Keratinocyte (primary cell): ENCODE results near the gene KRT78. TPM values are rescaled to one million over a fixed set of nuclear protein-coding genes. Genes with fewer than 3 reads are reported as not detected.

Source experiments
- DNase-seq: peaks from one replicate; pipeline ENCODE4 v3.0.0-alpha.2; 2011; ENCODE audit warnings: low read depth, missing footprints, low spot score
- FAIRE-seq: peaks from 2 replicates; lab custom pipeline; 2011; peaks lifted over from hg19 to GRCh38; lab: Jason Lieb, UNC
- H2AFZ ChIP-seq: 2 replicates; pipeline ENCODE4 v1.6.0; 2012; ENCODE audit warnings: low read length, control low read depth, inconsistent platforms; ENCODE audit not compliant: control insufficient read depth
- H3K27ac ChIP-seq: 2 replicates; pipeline ENCODE4 v1.5.1; 2011; ENCODE audit warnings: low read length; ENCODE audit not compliant: control insufficient read depth, insufficient read depth
- H3K27me3 ChIP-seq: 3 replicates; pipeline ENCODE4 v1.6.0; 2011; ENCODE audit warnings: low read length; ENCODE audit not compliant: control insufficient read depth, insufficient read depth; ENCODE audit errors: extremely low read depth
- H3K36me3 ChIP-seq, 2 experiments: 2 replicates in 1 of 2; 3 replicates in 1 of 2; pipeline ENCODE4 v1.5.1; 2011; ENCODE audit warnings: low read length in 2 of 2, mild to moderate bottlenecking in 1 of 2; ENCODE audit not compliant: control insufficient read depth in 2 of 2, insufficient read depth in 2 of 2; ENCODE audit errors: extremely low read depth in 1 of 2
- H3K4me1 ChIP-seq: 3 replicates; pipeline ENCODE4 v1.5.1; 2011; ENCODE audit warnings: low read length; ENCODE audit not compliant: control insufficient read depth, insufficient read depth; ENCODE audit errors: extremely low read depth
- H3K4me2 ChIP-seq: 3 replicates; pipeline ENCODE4 v1.6.0; 2011; ENCODE audit warnings: low read depth, low read length; ENCODE audit not compliant: control insufficient read depth, insufficient read depth; ENCODE audit errors: extremely low read depth
- H3K4me3 ChIP-seq, 3 experiments: fragments of 200-600 bp in 1 of 3; sonication (generic) in 1 of 3; 2 replicates in 2 of 3; 3 replicates in 1 of 3; pipeline ENCODE4 v1.5.1; 2011 to 2016; ENCODE audit warnings: low read length in 3 of 3, mild to moderate bottlenecking in 3 of 3, control low read depth in 2 of 3, inconsistent platforms in 1 of 3, low read depth in 1 of 3, mixed read lengths in 1 of 3, mixed run types in 1 of 3, moderate library complexity in 1 of 3; ENCODE audit not compliant: control insufficient read depth in 2 of 3, insufficient read depth in 2 of 3; ENCODE audit errors: extremely low read depth in 1 of 3
- H3K79me2 ChIP-seq: 2 replicates; pipeline ENCODE4 v1.6.0; 2012; ENCODE audit warnings: low read length; ENCODE audit not compliant: control insufficient read depth, insufficient read depth
- H3K9ac ChIP-seq: 3 replicates; pipeline ENCODE4 v1.6.0; 2011; ENCODE audit warnings: low read length; ENCODE audit not compliant: control insufficient read depth, insufficient read depth; ENCODE audit errors: extremely low read depth
- H3K9me1 ChIP-seq: 3 replicates; pipeline ENCODE4 v1.6.0; 2011; ENCODE audit warnings: low read length; ENCODE audit not compliant: control insufficient read depth, insufficient read depth; ENCODE audit errors: extremely low read depth
- H3K9me3 ChIP-seq: 2 replicates; pipeline ENCODE4 v1.5.1; 2012; ENCODE audit warnings: low read depth, low read length; ENCODE audit not compliant: control insufficient read depth
- H4K20me1 ChIP-seq: 3 replicates; pipeline ENCODE4 v1.6.0; 2011; ENCODE audit warnings: low read length; ENCODE audit not compliant: control insufficient read depth, insufficient read depth; ENCODE audit errors: extremely low read depth
- CTCF ChIP-seq, 3 experiments: IDR thresholded peaks in 1 of 3; conservative IDR thresholded peaks in 1 of 3; optimal IDR thresholded peaks in 1 of 3; 2 replicates in 2 of 3; 3 replicates in 1 of 3; pipeline versions ENCODE3 to v1.5.1; 2011; ENCODE audit warnings: low read length in 3 of 3, mild to moderate bottlenecking in 3 of 3, moderate library complexity in 2 of 3, control low read depth in 1 of 3, inconsistent platforms in 1 of 3; ENCODE audit not compliant: insufficient read depth in 2 of 3; ENCODE audit errors: extremely low read depth in 1 of 3
- EZH2 ChIP-seq: IDR thresholded peaks from one replicate; pipeline ENCODE4 v1.6.1; 2012; ENCODE audit warnings: inconsistent platforms, mild to moderate bottlenecking, low read length, moderate library complexity
- dilution Hi-C: fragments of 300-500 bp; cut with MboI; formaldehyde crosslinking; loops from one replicate; pipeline ENCODE4 v1.7.0; 2020; ENCODE audit warnings: low sequenced_read_pairs; ENCODE audit not compliant: extremely low pct_ligation_motif_present
- polyA plus RNA-seq, 5 experiments: library from polyadenylated mRNA; depleted of rRNA in 3 of 5; stranded (reverse) in 3 of 5; stranded (forward) in 1 of 5; unstranded in 1 of 5; fragments of >200 nt; gene quantifications; 1 replicate in 1 of 5; 2 replicates in 3 of 5; 3 replicates in 1 of 5; pipeline versions ENCODE4 v1.2.1 to v1.2.3, GENCODE V29; 2011 to 2012; ENCODE audit warnings: missing spikeins in 2 of 5, low read depth in 1 of 5, low replicate concordance in 1 of 5

KRT78 gene
- polyA plus RNA-seq, 1 donor (not counting 4 experiments of a cell fraction or from before 2014, with no cell fraction given), result 0.96 TPM

GRCh38 chr12:52829986-52830770 is 18.6 kb downstream of the KRT78 start:
- no peaks in the 10 kb centered on the region for H4K20me1 ChIP-seq
- dilution Hi-C loops, result no loop called here
- H2AFZ ChIP-seq, result no peak overlapping the region
- H3K9ac ChIP-seq, result no peak overlapping the region
- no peaks in the 10 kb centered on the region for H3K9me1 ChIP-seq
- no peak overlapping the region for H3K4me2 ChIP-seq
- DNase-seq (no peak), FAIRE-seq (no peak)
- H3K36me3 ChIP-seq, result no peaks in the 10 kb centered on the region
- H3K4me3 ChIP-seq, result no peak overlapping the region
- H3K27me3 ChIP-seq, result no peaks in the 10 kb centered on the region
- H3K9me3 ChIP-seq, result no peaks in the 10 kb centered on the region
- TF ChIP-seq EZH2, result no peak
- TF ChIP-seq CTCF (optimal IDR thresholded peaks at IDR 0.05 in 1 of 3, IDR thresholded peaks at IDR 0.05 in 1 of 3, conservative IDR thresholded peaks at IDR 0.05 in 1 of 3; ENCODE audit: extremely low read depth in 1 of 3, insufficient read depth in 2 of 3, low read length in 3 of 3), result no peak
- no peaks in the 10 kb centered on the region for H3K4me1 ChIP-seq
- no peak overlapping the region for H3K27ac ChIP-seq
- H3K79me2 ChIP-seq, result no peaks in the 10 kb centered on the region

GRCh38 chr12:52828591-52829021 is 20.2 kb downstream of the KRT78 start:
- Histone ChIP-seq H3K4me2 (no peak overlapping the region), H3K4me3 (no peak overlapping the region), H3K4me1 (no peaks in the 10 kb centered on the region), H3K9ac (no peak overlapping the region), H3K9me1 (no peaks in the 10 kb centered on the region), H3K36me3 (no peaks in the 10 kb centered on the region), H2AFZ (no peak overlapping the region), H3K27me3 (no peaks in the 10 kb centered on the region), H3K27ac (no peak overlapping the region), H4K20me1 (no peaks in the 10 kb centered on the region), H3K9me3 (no peaks in the 10 kb centered on the region), H3K79me2 (no peaks in the 10 kb centered on the region)
- no peak for FAIRE-seq
- DNase-seq, result no peak
- dilution Hi-C loops, result no loop called here
- TF ChIP-seq CTCF (optimal IDR thresholded peaks at IDR 0.05 in 1 of 3, IDR thresholded peaks at IDR 0.05 in 1 of 3, conservative IDR thresholded peaks at IDR 0.05 in 1 of 3; ENCODE audit: extremely low read depth in 1 of 3, insufficient read depth in 2 of 3, low read length in 3 of 3) (no peak), EZH2 (no peak)
